NCI-H2196 treated with DMSO at 0.1 percent for 48 hours (cell line): ENCODE measurements around the gene PNPLA5.

Experiments used
- DNase-seq: peaks from one replicate; lab custom pipeline; 2025; ENCODE audit not compliant: unreplicated experiment; lab: John Stamatoyannopoulos, UW

The PNPLA5 gene

DNA sequence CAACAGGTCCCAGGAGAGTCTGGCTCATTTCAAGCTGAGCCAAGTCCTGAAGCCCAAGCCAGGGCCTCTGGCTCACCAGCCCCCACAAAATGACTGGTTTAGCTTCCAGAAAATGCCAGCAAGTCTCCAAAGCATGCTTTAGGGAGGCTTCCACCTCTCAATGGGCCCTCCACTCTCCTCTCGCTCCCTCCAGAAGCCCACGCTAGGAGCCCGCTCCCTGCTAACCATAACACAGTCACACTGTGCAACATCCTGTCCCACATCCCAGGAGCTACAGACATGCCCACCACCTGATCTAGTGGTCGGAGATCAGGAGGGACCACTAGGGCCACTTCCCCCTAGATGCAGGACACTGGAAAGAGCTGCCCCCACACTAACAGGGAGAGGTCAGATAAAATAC is 36.4 kb downstream of the PNPLA5 start:
- DNase-seq = no peak

GRCh38 chr22:43854786-43855271 is 37.0 kb downstream of the PNPLA5 start:
- no peak for DNase-seq

- DNase-seq = no peak
Observed at GRCh38 chr22:43854121-43854785, 37.6 kb downstream of the PNPLA5 start.

DNA sequence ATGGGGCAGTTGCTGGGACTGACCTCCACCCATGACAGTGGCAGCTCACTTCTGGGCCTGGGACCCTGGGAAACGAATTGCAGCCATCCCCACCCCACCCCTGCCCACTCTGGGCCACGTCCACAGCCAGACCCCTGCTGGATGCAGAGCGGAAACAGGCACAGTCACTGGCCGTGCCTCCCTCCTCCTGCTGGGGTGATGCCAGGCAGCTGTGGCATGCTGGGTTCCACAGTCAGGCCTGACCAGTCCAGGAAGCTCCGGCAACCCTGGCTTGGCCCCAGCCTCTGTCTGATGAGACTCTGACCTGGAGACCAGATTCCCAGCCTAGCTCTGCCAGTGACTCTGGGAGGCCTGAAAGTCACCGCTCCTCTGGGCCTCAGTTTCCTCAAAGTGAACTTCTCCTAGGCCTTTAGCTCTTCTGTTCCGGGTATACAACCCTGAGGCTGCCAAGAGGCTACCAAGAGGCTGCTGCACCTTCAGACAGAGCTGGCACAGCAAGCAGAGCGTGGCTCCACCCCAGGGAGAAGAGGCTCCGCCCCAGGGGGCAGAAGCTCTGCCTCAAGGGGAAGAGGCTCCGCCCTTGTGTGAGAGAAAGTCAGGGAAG is 38.4 kb downstream of the PNPLA5 start:
- no peak for DNase-seq

- DNase-seq = no peak
Observed at GRCh38 chr22:43852573-43853327, 39.1 kb downstream of the PNPLA5 start.

DNA sequence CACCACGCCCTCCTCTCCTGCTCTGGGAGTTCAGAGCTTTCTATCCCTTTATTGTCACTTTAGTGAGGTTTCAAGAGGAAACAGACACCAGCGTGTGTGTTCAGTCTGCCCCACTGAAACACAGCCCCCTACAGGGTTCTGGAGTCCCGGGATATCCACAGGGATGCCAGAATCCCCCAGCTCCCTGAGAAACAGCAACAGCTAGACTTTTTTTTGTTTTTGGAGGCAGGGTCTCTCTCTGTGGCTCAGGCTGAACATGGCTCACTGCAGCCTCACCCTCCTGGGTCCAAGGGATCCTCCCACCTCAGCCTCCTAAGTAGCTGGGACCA is 39.9 kb downstream of the PNPLA5 start:
- DNase-seq = no peak

DNA sequence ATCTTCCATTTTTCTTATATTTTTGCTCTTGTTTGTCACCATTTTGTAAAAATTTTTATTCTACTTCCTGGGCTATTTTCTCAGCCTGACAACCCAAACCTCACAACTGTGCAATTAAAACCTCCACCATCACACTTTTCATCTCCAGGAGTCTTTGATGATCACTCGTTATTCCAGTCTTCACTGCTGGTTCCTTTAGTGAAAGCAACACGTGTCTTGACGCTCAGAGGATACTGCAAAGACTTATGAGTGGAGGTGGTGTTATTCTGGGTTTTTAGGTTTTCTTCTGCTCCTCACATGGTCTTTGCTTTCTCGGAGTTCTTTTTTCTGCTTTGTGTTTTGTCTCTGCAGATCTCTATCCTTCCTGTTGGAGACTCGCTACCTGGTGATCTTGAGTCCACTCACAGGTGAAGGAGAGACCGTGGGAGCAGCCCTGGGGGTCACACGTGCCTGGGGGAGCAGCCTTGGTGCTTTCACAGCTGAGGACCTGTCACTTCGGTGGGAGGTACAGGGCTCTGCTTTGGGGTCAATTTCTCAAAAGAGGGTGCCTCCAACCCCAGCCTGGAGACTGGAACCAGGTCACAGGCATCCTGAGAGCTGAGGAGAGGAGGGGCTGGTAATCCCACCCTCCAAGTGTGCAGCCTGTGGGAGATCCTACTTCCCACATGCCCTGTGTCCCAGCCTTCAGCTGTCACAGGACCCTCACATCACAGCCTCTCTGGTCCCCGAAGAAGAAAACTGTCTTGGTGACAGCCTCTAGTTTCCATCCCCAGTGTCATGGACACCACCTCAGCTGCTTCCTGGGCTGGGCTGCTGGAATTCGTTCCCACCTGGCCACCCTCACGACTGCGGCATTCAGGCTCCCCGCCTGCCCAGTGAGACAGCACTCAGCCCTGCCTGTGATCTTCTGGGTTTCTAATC is 40.5 kb downstream of the PNPLA5 start:
- DNase-seq = no peak

- no peak for DNase-seq
Observed at GRCh38 chr22:43850529-43850928, 41.3 kb downstream of the PNPLA5 start.

GRCh38 chr22:43849731-43850130 is 42.1 kb downstream of the PNPLA5 start:
- no peak for DNase-seq

- peak; percentile 71 for DNase-seq
Observed at GRCh38 chr22:43848366-43849171, 43.2 kb downstream of the PNPLA5 start.

GRCh38 chr22:43847376-43848289 is 44.2 kb downstream of the PNPLA5 start:
- no peak for DNase-seq

DNA sequence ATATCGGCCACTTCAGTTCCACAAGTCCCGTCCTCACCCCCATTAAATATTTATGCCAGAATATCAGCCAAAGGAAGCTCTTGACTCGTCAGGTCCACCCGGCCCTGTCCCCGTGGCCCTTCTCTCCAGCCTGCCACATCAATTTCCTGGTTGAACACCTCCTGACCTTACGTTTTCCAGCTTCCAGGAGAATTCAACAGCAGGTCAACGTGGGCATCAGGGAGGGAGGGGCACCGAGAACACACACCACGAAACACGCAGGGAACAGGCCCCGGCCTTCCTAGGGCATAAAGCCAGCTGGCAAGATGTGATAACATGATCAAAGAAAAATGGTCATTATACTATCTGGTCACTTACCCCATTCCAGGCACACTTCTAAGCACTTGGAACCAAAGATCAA is 44.8 kb downstream of the PNPLA5 start:
- no peak for DNase-seq

GRCh38 chr22:43845981-43846380 is 45.8 kb downstream of the PNPLA5 start:
- no peak for DNase-seq

- DNase-seq = no peak
Observed at GRCh38 chr22:43844560-43845545, 47.0 kb downstream of the PNPLA5 start.

DNA sequence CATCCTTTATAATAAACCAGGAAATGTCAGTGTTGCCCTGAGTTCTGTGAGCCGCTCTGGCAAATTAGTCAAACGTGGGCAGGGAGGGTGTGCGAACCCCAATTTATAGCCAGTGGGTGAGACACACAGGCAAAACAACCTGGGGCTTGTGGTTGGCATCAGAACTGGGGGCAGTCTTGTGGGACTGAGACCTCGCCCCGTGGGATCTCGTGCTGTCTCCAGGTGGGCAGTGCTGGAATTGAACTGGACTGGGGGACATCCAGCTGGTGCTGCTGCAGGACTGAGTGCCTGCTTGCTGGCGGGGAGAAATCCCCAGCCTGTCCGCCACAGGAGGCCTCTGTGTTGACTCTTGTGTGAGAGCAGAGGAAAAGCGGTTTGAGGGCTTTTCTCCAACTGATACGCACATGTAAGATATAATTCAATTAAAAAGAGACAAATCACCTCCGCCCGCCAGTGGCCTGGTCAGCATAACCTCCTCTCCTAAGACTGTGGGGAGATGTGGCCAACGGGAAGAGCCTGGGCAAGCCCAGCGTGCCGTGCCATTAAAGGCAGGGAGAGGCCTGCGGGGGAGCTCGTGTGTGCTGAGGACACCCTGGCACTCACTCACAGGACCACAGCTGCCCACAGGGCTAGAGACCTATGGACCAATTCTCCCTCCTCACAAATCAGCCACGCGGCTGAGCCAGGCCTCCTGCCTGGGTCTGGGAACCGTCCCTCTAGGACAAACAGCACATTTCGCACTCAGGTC is 47.9 kb downstream of the PNPLA5 start:
- no peak for DNase-seq

GRCh38 chr22:43841742-43842141 is 50.1 kb downstream of the PNPLA5 start:
- DNase-seq = no peak

DNA sequence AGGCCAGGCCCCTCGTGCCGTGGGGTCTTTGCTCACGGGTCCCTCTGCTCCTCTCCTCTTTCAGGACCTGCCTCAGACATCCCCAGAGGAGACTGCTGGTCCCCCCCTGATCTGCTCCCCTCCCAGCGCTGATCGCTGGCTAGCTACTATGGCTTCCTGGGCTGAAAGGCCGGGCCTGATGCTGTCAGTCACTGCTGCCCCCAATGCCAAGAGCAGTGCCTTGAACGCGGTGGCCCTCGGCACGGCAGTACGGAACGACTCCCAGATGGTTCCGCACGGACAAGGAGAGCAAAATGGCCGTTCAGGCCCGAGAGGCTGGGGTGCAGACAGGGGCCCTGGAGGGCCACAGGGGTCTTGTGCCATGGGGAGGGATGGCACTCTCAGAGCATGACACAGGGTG is 51.0 kb downstream of the PNPLA5 start:
- no peak for DNase-seq
